HG02588 (cell line): ENCODE data around the gene PRDX3.

Source experiments
- ATAC-seq: cut with Tn5 transposase; IDR thresholded peaks from one replicate; pipeline ENCODE4 v1.9.1; 2021; ENCODE audit warnings: mild to moderate bottlenecking, moderate library complexity; ENCODE audit not compliant: unreplicated experiment

The PRDX3 gene

GRCh38 chr10:119131512-119132240 lies 46.9 kb downstream of the PRDX3 start:
- ATAC-seq, result peak; percentile 52

GRCh38 chr10:119129721-119130120 lies 48.9 kb downstream of the PRDX3 start:
- ATAC-seq, result no peak

- ATAC-seq, result no peak
These were observed 52.7 kb downstream of the PRDX3 start for GRCh38 chr10:119125942-119126341.

GRCh38 chr10:119120875-119121274 lies 57.7 kb downstream of the PRDX3 start:
- ATAC-seq, result no peak

GRCh38 chr10:119120413-119120867 lies 58.2 kb downstream of the PRDX3 start:
- peak; percentile 81 for ATAC-seq

- no peak for ATAC-seq
These were observed 59.2 kb downstream of the PRDX3 start for GRCh38 chr10:119119400-119119799.

GRCh38 chr10:119118231-119118630 lies 60.4 kb downstream of the PRDX3 start:
- no peak for ATAC-seq
